Psoas muscle (tissue), 8 donors: ENCODE data around the gene AHCY. TPM values are rescaled to one million over a fixed set of nuclear protein-coding genes. Genes with fewer than 3 reads are reported as not detected.
"Not testable (repeated sequence)": the region's sequence is repeated elsewhere in the genome, so short reads cannot be mapped to it uniquely, and the experiment has no call there.

Source experiments
- ATAC-seq, 4 donors: fragments of 200-7000 bp; cut with Tn5 transposase; one replicate each; pipeline ENCODE4 v1.9.1; 2020; ENCODE audit warnings: moderate library complexity in 3 of 4, mild to moderate bottlenecking in 2 of 4
- DNase-seq, 2 donors: peaks; one replicate each; pipeline ENCODE4 v3.0.0-alpha.2; 2020
- H3K27ac ChIP-seq: fragments of 200-600 bp; one replicate; pipeline ENCODE4 v1.8.0; 2022
- H3K27me3 ChIP-seq, 3 donors: fragments of 200-600 bp in 1 of 3; one replicate each; pipeline versions ENCODE4 v1.6.1 to v1.8.0; 2013 to 2022; ENCODE audit warnings: low read length in 2 of 3, mild to moderate bottlenecking in 2 of 3, moderate library complexity in 1 of 3; ENCODE audit not compliant: insufficient read depth in 3 of 3
- H3K36me3 ChIP-seq, 2 donors: fragments of 200-600 bp in 1 of 2; one replicate each; pipeline versions ENCODE4 v1.6.1 to v1.8.0; 2013 to 2022; ENCODE audit warnings: low read depth in 1 of 2, mild to moderate bottlenecking in 1 of 2, moderate library complexity in 1 of 2; ENCODE audit not compliant: insufficient read depth in 1 of 2
- H3K4me1 ChIP-seq: fragments of 200-600 bp; one replicate; pipeline ENCODE4 v1.8.0; 2022
- H3K4me3 ChIP-seq: fragments of 200-600 bp; one replicate; pipeline ENCODE4 v1.8.0; 2022; ENCODE audit warnings: mild to moderate bottlenecking
- H3K9me3 ChIP-seq: fragments of 200-600 bp; one replicate; pipeline ENCODE4 v1.8.0; 2022
- WGBS, 3 donors: extraction: QIAGEN DNeasy Blood & Tissue Kit; methylation state at CpG; one replicate each; pipeline versions ENCODE4 v1.1.6 to v1.1.7; 2013; 5-methylcytosine and 5-hydroxymethylcytosine counted together
- intact Hi-C, 2 donors: fragments of 100-400 bp; cut with DNase I; formaldehyde crosslinking; loops; one replicate each; pipeline versions ENCODE4 v1.11.0 to v1.14.2; 2022
- polyA plus RNA-seq, 3 donors: library from polyadenylated mRNA; stranded (reverse); fragments of 200-250 nt; gene quantifications; one replicate each; pipeline ENCODE4 v1.2.3, GENCODE V29; 2013
- total RNA-seq, 4 donors: library from RNA; stranded (reverse); fragmentation: NEBNext Ultra II Directional in 2 of 4; extraction: Animal tissue kit (Norgen Biotek cat#: 25700) in 2 of 4; gene quantifications; one replicate each; pipeline versions ENCODE4 v1.2.1 to v1.2.4, GENCODE V29; 2021 to 2023
- TF ChIP-seq, protein P1 (sequence below): fragments of 200-600 bp; IDR thresholded peaks from one replicate; pipeline ENCODE4 v1.8.0; 2022; ENCODE audit warnings: antibody characterized with exemption
- donor health status: healthy with polysubstance abuse.
- donor health status: DM: no; HTN: no; CAD: no; lungs with moderate emphysema.
- donor health status: Bipolar disorder and iron deficiency.
- donor health status: healthy.
- donor health status: DM: yes; HTN: yes; CAD: no.
- donor health status: DM: no; HTN: no; CAD: no.
- donor health status: DM: no; HTN: no; CAD: no.
- donor health status: DM: yes; HTN: yes; CAD: no.

Gene AHCY
- total and polyA plus RNA-seq, 7 donors: 56.2 to 128 (median 89.6) TPM

DNA sequence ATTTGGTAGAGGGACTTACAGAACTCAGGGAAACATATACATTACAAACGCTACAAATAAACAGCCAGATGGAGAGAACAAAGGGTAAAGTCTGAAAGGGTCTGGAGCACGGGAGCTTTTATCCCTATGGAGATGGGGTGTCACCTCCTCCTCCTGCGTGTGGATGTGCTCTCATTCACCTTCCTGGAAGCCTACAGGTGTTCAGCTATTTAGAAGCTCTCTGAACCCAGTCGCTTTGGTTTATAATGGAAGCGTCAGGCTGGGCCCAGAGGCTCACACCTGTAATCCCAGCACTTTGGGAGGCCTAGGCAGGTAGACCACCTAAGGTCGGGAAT lies 42.2 kb upstream of the AHCY start:
- 77 to 83% (median 82%) methylated on average over 6 of the region's 6 CpGs for WGBS, 3 donors
- ATAC-seq: no peak
- TF ChIP-seq, protein P1, sequence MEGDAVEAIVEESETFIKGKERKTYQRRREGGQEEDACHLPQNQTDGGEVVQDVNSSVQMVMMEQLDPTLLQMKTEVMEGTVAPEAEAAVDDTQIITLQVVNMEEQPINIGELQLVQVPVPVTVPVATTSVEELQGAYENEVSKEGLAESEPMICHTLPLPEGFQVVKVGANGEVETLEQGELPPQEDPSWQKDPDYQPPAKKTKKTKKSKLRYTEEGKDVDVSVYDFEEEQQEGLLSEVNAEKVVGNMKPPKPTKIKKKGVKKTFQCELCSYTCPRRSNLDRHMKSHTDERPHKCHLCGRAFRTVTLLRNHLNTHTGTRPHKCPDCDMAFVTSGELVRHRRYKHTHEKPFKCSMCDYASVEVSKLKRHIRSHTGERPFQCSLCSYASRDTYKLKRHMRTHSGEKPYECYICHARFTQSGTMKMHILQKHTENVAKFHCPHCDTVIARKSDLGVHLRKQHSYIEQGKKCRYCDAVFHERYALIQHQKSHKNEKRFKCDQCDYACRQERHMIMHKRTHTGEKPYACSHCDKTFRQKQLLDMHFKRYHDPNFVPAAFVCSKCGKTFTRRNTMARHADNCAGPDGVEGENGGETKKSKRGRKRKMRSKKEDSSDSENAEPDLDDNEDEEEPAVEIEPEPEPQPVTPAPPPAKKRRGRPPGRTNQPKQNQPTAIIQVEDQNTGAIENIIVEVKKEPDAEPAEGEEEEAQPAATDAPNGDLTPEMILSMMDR: no peak
- Histone ChIP-seq H3K36me3 (no peaks in the 10 kb centered on the region), H3K9me3 (no peaks in the 10 kb centered on the region), H3K4me3 (no peak overlapping the region), H3K4me1 (no peaks in the 10 kb centered on the region), H3K27ac (no peak overlapping the region), H3K27me3 (no peaks in the 10 kb centered on the region)
- intact Hi-C loops: no loop called here
- no peak for DNase-seq

DNA sequence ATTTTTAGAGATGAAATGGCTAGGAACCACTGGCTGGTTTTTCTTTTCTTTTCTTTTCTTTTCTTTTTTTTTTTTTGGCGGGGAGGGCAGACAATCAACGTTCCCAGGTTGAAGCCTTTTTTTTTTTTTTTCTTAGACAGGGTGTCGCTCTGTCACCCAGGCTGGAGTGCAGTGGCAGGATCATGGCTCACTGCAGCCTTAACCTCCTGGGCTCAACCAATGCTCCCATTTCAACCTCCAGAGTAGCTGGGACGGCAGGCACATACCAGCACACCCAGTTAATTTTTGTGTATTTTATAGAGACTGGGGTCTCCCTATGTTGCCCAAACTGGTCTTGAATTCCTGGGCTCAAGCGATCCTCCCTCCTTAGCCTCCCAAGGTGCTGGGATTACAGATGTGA lies 41.1 kb upstream of the AHCY start:
- Histone ChIP-seq H3K27me3 (no peaks in the 10 kb centered on the region), H3K9me3 (no peaks in the 10 kb centered on the region), H3K36me3 (no peaks in the 10 kb centered on the region), H3K4me1 (no peaks in the 10 kb centered on the region), H3K27ac (no peak overlapping the region), H3K4me3 (no peak overlapping the region)
- WGBS, 3 donors: 84 to 86% (median 85%) methylated on average over 5 of the region's 5 CpGs
- ATAC-seq (no peak), DNase-seq (no peak)
- TF ChIP-seq, protein P1: no peak
- intact Hi-C loops: no loop called here

- ATAC-seq (no peak), DNase-seq (no peak)
- no peaks in the 10 kb centered on the region for H3K4me1 ChIP-seq
- 81 to 84% (median 83%) methylated on average over 10 of the region's 10 CpGs for WGBS, 3 donors
- TF ChIP-seq, protein P1: no peak
- H3K27ac ChIP-seq: no peak overlapping the region
- H3K4me3 ChIP-seq: no peak overlapping the region
- intact Hi-C loops: no loop called here
- H3K9me3 ChIP-seq: no peaks in the 10 kb centered on the region
- H3K36me3 ChIP-seq: no peaks in the 10 kb centered on the region
- H3K27me3 ChIP-seq: no peaks in the 10 kb centered on the region
Measured at GRCh38 chr20:34343458-34344211, 40.5 kb upstream of the AHCY start.

DNA sequence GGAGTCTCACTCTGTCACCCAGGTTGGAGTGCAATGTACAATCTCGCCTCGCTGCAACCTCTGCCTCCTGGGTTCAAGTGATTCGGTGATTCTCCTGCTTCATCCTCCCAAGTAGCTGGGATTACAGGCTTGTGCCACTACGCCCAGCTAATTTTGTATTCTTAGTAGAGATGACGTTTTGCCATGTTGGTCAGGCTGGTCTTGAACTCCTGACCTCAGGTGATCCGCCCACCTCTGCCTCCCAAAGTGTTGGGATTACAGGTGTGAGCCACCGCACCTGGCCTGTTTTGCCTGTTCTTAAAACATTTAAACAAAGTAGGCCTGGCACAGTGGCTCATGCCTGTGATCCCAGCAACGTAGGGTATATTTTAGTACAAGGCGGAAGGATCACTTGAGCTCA lies 38.0 kb upstream of the AHCY start:
- H3K4me1 ChIP-seq, H3K36me3 ChIP-seq, H3K9me3 ChIP-seq, intact Hi-C loops, H3K4me3 ChIP-seq, H3K27me3 ChIP-seq, DNase-seq, H3K27ac ChIP-seq, ATAC-seq: not testable (repeated sequence)
- WGBS, 3 donors: 92 to 95% (median 94%) methylated on average over 9 of the region's 9 CpGs

DNA sequence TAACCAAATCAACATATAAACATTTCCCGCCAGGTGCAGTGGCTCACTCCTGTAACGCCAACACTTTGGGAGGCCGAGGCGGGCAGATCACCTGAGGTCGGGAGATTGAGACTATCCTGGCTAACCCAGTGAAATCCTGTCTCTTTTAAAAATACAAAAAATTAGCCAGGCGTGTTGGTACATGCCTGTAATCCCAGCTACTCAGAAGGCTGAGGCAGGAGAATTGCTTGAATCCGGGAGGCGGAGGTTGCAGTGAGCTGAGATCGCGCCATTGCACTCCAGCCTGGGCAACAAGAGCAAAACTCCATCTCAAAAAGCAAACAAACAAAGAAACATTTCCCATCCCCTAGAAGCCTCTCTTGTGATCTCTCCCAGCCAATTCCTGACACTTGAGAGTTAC lies 37.6 kb upstream of the AHCY start:
- ATAC-seq, H3K4me1 ChIP-seq, H3K27me3 ChIP-seq, intact Hi-C loops, DNase-seq, H3K36me3 ChIP-seq, H3K4me3 ChIP-seq, H3K27ac ChIP-seq, H3K9me3 ChIP-seq: not testable (repeated sequence)
- WGBS, 3 donors: 89 to 92% (median 89%) methylated on average over 10 of the region's 10 CpGs
